ENCODE measurements around the gene ESPN. TPM values are rescaled to one million over a fixed set of nuclear protein-coding genes. Genes with fewer than 3 reads are reported as not detected.
A peak's percentile ranks its signal among the peaks of the same experiment; 100 is the strongest.

The ESPN gene
- total RNA-seq, 4 donors from 2014 or later = 0.47 to 0.92 (median 0.81) TPM; not detected in 1

- Histone ChIP-seq H3K27me3 (peaks cover 92% of the 10 kb centered on the region), H3K4me3 (peak overlapping the region in 1 of 2 donors; percentile 38)
- no peak for ATAC-seq
These were observed 36.5 kb downstream of the ESPN start for GRCh38 chr1:6461051-6461530.

GRCh38 chr1:6461538-6462411 lies 37.2 kb downstream of the ESPN start:
- WGBS, 2 donors (ENCODE audit: low coverage in 1 of 2) = 100% methylated on average over 2 of the region's 48 CpGs; no CpG with 5 or more reads in 1 of the 2 donors
- Histone ChIP-seq H3K27ac (no peak overlapping the region), H3K4me3 (no peak overlapping the region), H3K36me3 (peaks cover 0 to 21% of the 10 kb centered on the region in 2 donors), H3K4me1 (peaks cover 0 to 11% (median 0%) of the 10 kb centered on the region in 3 donors), H3K27me3 (peaks cover 92% of the 10 kb centered on the region), H3K9me3 (no peaks in the 10 kb centered on the region)
- TF ChIP-seq EP300 (IDR thresholded peaks at IDR 0.05) = no peak
- ATAC-seq = no peak

More at GRCh38 chr1:6461051-6461530, 36.5 kb downstream of the ESPN start:
- peaks cover 0 to 21% of the 10 kb centered on the region in 2 donors for H3K36me3 ChIP-seq
- peaks cover 0 to 11% (median 0%) of the 10 kb centered on the region in 3 donors for H3K4me1 ChIP-seq
- WGBS, 2 donors (ENCODE audit: low coverage in 1 of 2) = 79% methylated on average over 21 of the region's 40 CpGs; no CpG with 5 or more reads in 1 of the 2 donors
- no peaks in the 10 kb centered on the region for H3K9me3 ChIP-seq
- TF ChIP-seq EP300 (IDR thresholded peaks at IDR 0.05) (no peak), POLR2AphosphoS5 (IDR thresholded peaks at IDR 0.05) (no peak), CTCF (IDR thresholded peaks at IDR 0.05) (no peak), POLR2A (IDR thresholded peaks at IDR 0.05) (no peak)
- H3K27ac ChIP-seq = no peak overlapping the region

GRCh38 chr1:6462412-6463119 lies 38.0 kb downstream of the ESPN start:
- TF ChIP-seq CTCF (IDR thresholded peaks at IDR 0.05) (no peak), POLR2A (IDR thresholded peaks at IDR 0.05) (no peak), EP300 (IDR thresholded peaks at IDR 0.05) (no peak), POLR2AphosphoS5 (IDR thresholded peaks at IDR 0.05) (no peak)
- WGBS, 2 donors (ENCODE audit: low coverage in 1 of 2) = 65 to 100% methylated on average over 1 to 3 of the region's 13 CpGs
- peaks cover 92% of the 10 kb centered on the region for H3K27me3 ChIP-seq
- H3K4me1 ChIP-seq = peaks cover 0 to 11% (median 0%) of the 10 kb centered on the region in 3 donors
- no peak overlapping the region for H3K4me3 ChIP-seq
- peaks cover 0 to 29% of the 10 kb centered on the region in 2 donors for H3K36me3 ChIP-seq
- no peaks in the 10 kb centered on the region for H3K9me3 ChIP-seq
- H3K27ac ChIP-seq = no peak overlapping the region
- no peak for ATAC-seq

GRCh38 chr1:6463120-6463412 lies 38.5 kb downstream of the ESPN start:
- no peaks in the 10 kb centered on the region for H3K9me3 ChIP-seq
- no peak for ATAC-seq

More at GRCh38 chr1:6463120-6463412, 38.5 kb downstream of the ESPN start:
- TF ChIP-seq CTCF (IDR thresholded peaks at IDR 0.05) = no peak
- TF ChIP-seq POLR2A (IDR thresholded peaks at IDR 0.05) = no peak
- TF ChIP-seq EP300 (IDR thresholded peaks at IDR 0.05) = no peak
- TF ChIP-seq POLR2AphosphoS5 (IDR thresholded peaks at IDR 0.05) = no peak
- Histone ChIP-seq H3K27ac (no peak overlapping the region), H3K4me1 (peaks cover 0 to 11% (median 0%) of the 10 kb centered on the region in 3 donors), H3K4me3 (no peak overlapping the region), H3K36me3 (peaks cover 0 to 34% of the 10 kb centered on the region in 2 donors), H3K27me3 (peaks cover 94% of the 10 kb centered on the region)
- WGBS, 2 donors (ENCODE audit: low coverage in 1 of 2) = no CpG with 5 or more reads among the region's 1 CpG

All from gastroesophageal sphincter (tissue), 4 donors.